Measurements from ENCODE around the gene CACFD1. TPM values are rescaled to one million over a fixed set of nuclear protein-coding genes. Genes with fewer than 3 reads are reported as not detected.

The CACFD1 gene
- polyA plus RNA-seq, 1 donor: 27.3 TPM

GRCh38 chr9:133511607-133512006 lies 51.8 kb downstream of the CACFD1 start:
- H3K4me3 ChIP-seq (ENCODE audit: low read length): no peak overlapping the region
- H3K36me3 ChIP-seq (ENCODE audit: control insufficient read depth, insufficient read depth, low read length): no peaks in the 10 kb centered on the region
- peaks cover 4% of the 10 kb centered on the region for H3K9me3 ChIP-seq (ENCODE audit: control insufficient read depth, low read depth, low read length)
- peaks cover 13% of the 10 kb centered on the region for H3K27me3 ChIP-seq (ENCODE audit: control insufficient read depth, insufficient read depth, low read length)
- H3K4me1 ChIP-seq (ENCODE audit: control insufficient read depth, insufficient read depth, low read length): peaks cover 6% of the 10 kb centered on the region
- DNase-seq: no peak
- WGBS (ENCODE audit: insufficient coverage, low lambda C conversion rate): 80% methylated on average over 1 of the region's 10 CpGs
- H3K27ac ChIP-seq (ENCODE audit: low read length): no peak overlapping the region

- no peak overlapping the region for H3K27ac ChIP-seq (ENCODE audit: low read length)
- WGBS (ENCODE audit: insufficient coverage, low lambda C conversion rate): no CpG with 5 or more reads among the region's 19 CpGs
- DNase-seq: no peak
Observed at GRCh38 chr9:133512253-133513213, 52.8 kb downstream of the CACFD1 start.

DNA sequence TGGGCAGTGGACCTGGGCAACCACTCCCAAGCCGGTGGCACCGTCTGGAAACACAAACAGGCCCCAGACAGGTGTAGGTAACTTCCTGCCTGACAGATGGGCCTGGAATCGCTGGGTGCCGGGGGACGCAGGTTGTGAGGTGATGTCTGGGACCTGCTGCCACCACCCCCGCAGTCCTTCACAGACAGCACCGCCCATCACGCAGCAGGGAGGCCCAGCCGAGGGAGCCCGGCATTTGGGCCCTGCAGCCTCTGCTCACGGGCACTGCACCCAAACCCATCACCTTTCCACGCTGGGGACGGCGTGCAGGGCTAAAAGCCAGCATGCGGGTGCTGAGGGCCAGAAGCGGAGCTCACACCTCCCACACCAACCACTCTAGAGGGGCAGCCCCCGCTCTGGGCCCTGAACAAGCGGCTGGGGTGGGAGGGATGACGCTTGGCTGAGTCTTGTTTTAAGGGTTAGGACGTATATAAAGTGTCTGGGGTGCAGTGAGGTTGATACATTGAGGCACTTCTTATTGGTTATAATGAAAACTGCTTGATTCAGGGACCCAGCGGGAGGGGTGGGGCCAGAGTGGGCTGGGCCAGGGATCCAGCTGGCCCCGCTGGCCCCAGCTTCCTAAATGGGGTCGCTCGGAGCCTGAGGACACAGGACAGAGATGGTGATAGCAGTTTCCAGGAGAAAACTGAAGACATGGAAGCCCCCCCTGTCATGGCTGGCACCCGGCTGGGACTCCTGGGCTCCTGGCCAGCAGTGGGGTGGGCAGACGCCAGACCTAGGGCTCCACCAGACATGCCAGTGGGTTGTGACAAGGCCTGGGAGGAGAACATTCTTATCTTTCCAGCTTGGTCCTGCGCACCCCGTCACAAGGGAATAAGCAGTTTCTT lies 53.7 kb downstream of the CACFD1 start:
- Histone ChIP-seq H3K4me1 (ENCODE audit: control insufficient read depth, insufficient read depth, low read length) (peaks cover 6% of the 10 kb centered on the region), H3K36me3 (ENCODE audit: control insufficient read depth, insufficient read depth, low read length) (no peaks in the 10 kb centered on the region), H3K4me3 (ENCODE audit: low read length) (no peak overlapping the region), H3K9me3 (ENCODE audit: control insufficient read depth, low read depth, low read length) (peaks cover 4% of the 10 kb centered on the region), H3K27me3 (ENCODE audit: control insufficient read depth, insufficient read depth, low read length) (peaks cover 13% of the 10 kb centered on the region), H3K27ac (ENCODE audit: low read length) (no peak overlapping the region)
- 40% methylated on average over 1 of the region's 28 CpGs for WGBS (ENCODE audit: insufficient coverage, low lambda C conversion rate)
- no peak for DNase-seq

More at GRCh38 chr9:133512253-133513213, 52.8 kb downstream of the CACFD1 start:
- no peak overlapping the region for H3K4me3 ChIP-seq (ENCODE audit: low read length)
- H3K4me1 ChIP-seq (ENCODE audit: control insufficient read depth, insufficient read depth, low read length): peaks cover 6% of the 10 kb centered on the region
- no peaks in the 10 kb centered on the region for H3K36me3 ChIP-seq (ENCODE audit: control insufficient read depth, insufficient read depth, low read length)
- H3K27me3 ChIP-seq (ENCODE audit: control insufficient read depth, insufficient read depth, low read length): peaks cover 13% of the 10 kb centered on the region
- H3K9me3 ChIP-seq (ENCODE audit: control insufficient read depth, low read depth, low read length): peaks cover 4% of the 10 kb centered on the region

DNA sequence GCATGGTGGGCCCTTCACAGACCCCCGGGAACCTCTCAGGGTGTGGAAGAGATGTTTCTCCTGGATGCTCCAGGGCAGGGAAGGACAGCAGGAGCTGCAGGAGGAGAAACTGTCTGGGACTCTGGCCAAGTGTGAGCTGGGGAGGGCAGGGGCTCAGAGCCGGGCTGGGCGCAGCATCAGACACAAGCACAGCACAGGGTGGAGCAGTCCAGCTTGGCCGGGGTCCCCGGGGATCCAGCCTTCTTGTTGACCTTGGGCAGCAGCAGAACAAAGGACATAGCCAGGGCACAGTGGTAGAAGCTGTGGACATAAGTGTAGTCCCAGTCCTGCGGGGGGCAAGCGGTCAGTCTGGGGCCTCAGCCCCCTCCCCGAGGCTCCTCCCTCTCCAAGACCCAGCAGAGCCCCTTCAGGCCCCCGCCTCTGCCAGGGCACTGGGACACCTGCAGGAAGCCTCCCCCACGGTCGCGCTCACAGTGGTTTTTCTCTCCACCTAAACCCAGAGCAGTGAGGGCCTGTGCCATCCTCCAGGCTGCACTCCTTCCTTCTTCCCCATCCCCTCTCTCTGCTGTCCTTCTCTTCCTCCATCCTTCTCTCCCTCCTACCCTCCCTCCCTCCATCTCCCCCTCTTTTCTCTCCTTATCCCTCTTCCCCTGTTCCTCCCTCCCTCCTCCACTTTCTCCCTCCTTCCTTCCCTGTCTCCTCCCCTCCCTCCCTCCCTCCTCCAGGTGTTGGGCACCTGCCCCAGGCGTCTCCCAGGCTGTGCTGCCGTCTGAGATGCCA lies 54.9 kb downstream of the CACFD1 start:
- no peaks in the 10 kb centered on the region for H3K36me3 ChIP-seq (ENCODE audit: control insufficient read depth, insufficient read depth, low read length)
- H3K4me3 ChIP-seq (ENCODE audit: low read length): no peak overlapping the region
- H3K9me3 ChIP-seq (ENCODE audit: control insufficient read depth, low read depth, low read length): peaks cover 4% of the 10 kb centered on the region
- DNase-seq: no peak
- H3K27ac ChIP-seq (ENCODE audit: low read length): no peak overlapping the region
- peaks cover 5% of the 10 kb centered on the region for H3K27me3 ChIP-seq (ENCODE audit: control insufficient read depth, insufficient read depth, low read length)
- no CpG with 5 or more reads among the region's 14 CpGs for WGBS (ENCODE audit: insufficient coverage, low lambda C conversion rate)
- no peaks in the 10 kb centered on the region for H3K4me1 ChIP-seq (ENCODE audit: control insufficient read depth, insufficient read depth, low read length)

DNA sequence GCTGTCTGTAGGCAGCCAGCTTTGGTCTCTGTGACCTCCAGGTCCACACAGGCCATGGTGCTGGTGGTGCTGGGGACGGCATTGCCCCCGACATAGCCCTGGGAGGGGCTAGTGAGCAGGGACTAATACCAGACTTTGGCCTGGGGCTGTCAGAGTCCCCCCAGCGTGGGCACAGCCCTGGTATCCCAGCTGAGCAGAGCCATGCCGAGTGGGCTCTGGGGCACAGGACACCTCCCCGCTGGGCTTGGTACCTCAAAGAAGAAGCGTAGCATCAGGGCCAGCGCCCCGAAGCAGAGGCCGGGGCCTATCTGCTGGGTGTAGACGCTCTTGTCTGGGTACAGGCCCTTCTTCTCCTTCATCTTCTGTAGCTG lies 55.4 kb downstream of the CACFD1 start:
- no peak for DNase-seq
- no peak overlapping the region for H3K4me3 ChIP-seq (ENCODE audit: low read length)
- H3K27me3 ChIP-seq (ENCODE audit: control insufficient read depth, insufficient read depth, low read length): no peaks in the 10 kb centered on the region
- H3K4me1 ChIP-seq (ENCODE audit: control insufficient read depth, insufficient read depth, low read length): no peaks in the 10 kb centered on the region
- H3K27ac ChIP-seq (ENCODE audit: low read length): no peak overlapping the region
- H3K9me3 ChIP-seq (ENCODE audit: control insufficient read depth, low read depth, low read length): peaks cover 4% of the 10 kb centered on the region
- H3K36me3 ChIP-seq (ENCODE audit: control insufficient read depth, insufficient read depth, low read length): no peaks in the 10 kb centered on the region
- no CpG with 5 or more reads among the region's 10 CpGs for WGBS (ENCODE audit: insufficient coverage, low lambda C conversion rate)

DNA sequence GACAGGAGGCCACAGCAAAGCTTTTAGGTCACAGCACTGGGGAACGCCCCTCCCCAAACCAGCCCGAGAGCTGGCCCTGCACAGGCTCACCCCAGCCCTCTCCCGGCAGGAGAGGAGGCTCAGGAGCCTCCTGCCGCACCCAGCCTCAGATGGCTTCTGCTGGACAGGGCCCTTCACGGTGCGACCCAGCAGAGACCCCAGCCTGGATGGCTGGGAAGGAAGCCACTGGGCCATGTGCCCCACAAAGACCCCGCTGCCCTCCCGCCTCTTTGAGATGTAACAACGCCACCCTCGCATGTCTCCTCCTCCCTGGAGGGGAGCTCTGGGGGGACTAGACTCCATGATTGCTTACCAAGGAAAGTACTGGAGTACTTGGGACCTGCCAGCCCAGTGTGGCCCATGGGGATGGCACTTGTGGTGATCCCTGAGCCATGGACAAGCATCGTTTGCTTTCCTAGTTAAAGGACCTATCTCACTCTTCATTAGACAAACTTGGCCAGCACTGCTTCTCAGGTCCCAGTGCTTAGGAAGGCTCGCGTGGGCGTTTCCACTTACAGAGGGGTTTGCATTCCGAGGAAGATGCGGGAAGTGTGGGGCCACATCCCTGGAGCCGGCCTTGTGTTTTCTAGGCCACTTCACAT lies 56.0 kb downstream of the CACFD1 start:
- Histone ChIP-seq H3K4me3 (ENCODE audit: low read length) (no peak overlapping the region), H3K9me3 (ENCODE audit: control insufficient read depth, low read depth, low read length) (peaks cover 4% of the 10 kb centered on the region), H3K36me3 (ENCODE audit: control insufficient read depth, insufficient read depth, low read length) (no peaks in the 10 kb centered on the region), H3K4me1 (ENCODE audit: control insufficient read depth, insufficient read depth, low read length) (no peaks in the 10 kb centered on the region), H3K27ac (ENCODE audit: low read length) (no peak overlapping the region), H3K27me3 (ENCODE audit: control insufficient read depth, insufficient read depth, low read length) (no peaks in the 10 kb centered on the region)
- 100% methylated on average over 1 of the region's 17 CpGs for WGBS (ENCODE audit: insufficient coverage, low lambda C conversion rate)
- no peak for DNase-seq

GRCh38 chr9:133516256-133516960 lies 56.6 kb downstream of the CACFD1 start:
- Histone ChIP-seq H3K27me3 (ENCODE audit: control insufficient read depth, insufficient read depth, low read length) (no peaks in the 10 kb centered on the region), H3K36me3 (ENCODE audit: control insufficient read depth, insufficient read depth, low read length) (no peaks in the 10 kb centered on the region), H3K27ac (ENCODE audit: low read length) (no peak overlapping the region), H3K4me3 (ENCODE audit: low read length) (no peak overlapping the region), H3K4me1 (ENCODE audit: control insufficient read depth, insufficient read depth, low read length) (no peaks in the 10 kb centered on the region), H3K9me3 (ENCODE audit: control insufficient read depth, low read depth, low read length) (no peaks in the 10 kb centered on the region)
- no CpG with 5 or more reads among the region's 11 CpGs for WGBS (ENCODE audit: insufficient coverage, low lambda C conversion rate)
- no peak for DNase-seq

GRCh38 chr9:133516961-133517350 lies 57.2 kb downstream of the CACFD1 start:
- DNase-seq: no peak

GRCh38 chr9:133517711-133518110 lies 57.9 kb downstream of the CACFD1 start:
- H3K4me1 ChIP-seq (ENCODE audit: control insufficient read depth, insufficient read depth, low read length): no peaks in the 10 kb centered on the region
- DNase-seq: no peak
- no CpG with 5 or more reads among the region's 8 CpGs for WGBS (ENCODE audit: insufficient coverage, low lambda C conversion rate)
- H3K27ac ChIP-seq (ENCODE audit: low read length): no peak overlapping the region
- no peaks in the 10 kb centered on the region for H3K36me3 ChIP-seq (ENCODE audit: control insufficient read depth, insufficient read depth, low read length)
- H3K4me3 ChIP-seq (ENCODE audit: low read length): no peak overlapping the region
- H3K9me3 ChIP-seq (ENCODE audit: control insufficient read depth, low read depth, low read length): no peaks in the 10 kb centered on the region
- H3K27me3 ChIP-seq (ENCODE audit: control insufficient read depth, insufficient read depth, low read length): no peaks in the 10 kb centered on the region

More at GRCh38 chr9:133516961-133517350, 57.2 kb downstream of the CACFD1 start:
- H3K27me3 ChIP-seq (ENCODE audit: control insufficient read depth, insufficient read depth, low read length): no peaks in the 10 kb centered on the region
- no peaks in the 10 kb centered on the region for H3K36me3 ChIP-seq (ENCODE audit: control insufficient read depth, insufficient read depth, low read length)
- no CpG with 5 or more reads among the region's 9 CpGs for WGBS (ENCODE audit: insufficient coverage, low lambda C conversion rate)
- H3K4me3 ChIP-seq (ENCODE audit: low read length): no peak overlapping the region
- no peaks in the 10 kb centered on the region for H3K4me1 ChIP-seq (ENCODE audit: control insufficient read depth, insufficient read depth, low read length)
- H3K27ac ChIP-seq (ENCODE audit: low read length): no peak overlapping the region
- H3K9me3 ChIP-seq (ENCODE audit: control insufficient read depth, low read depth, low read length): no peaks in the 10 kb centered on the region

All from large intestine (tissue), 3 donors.